Naive thymus-derived CD8-positive, alpha-beta T cell (primary cell): Measurements from ENCODE around the gene ZNF878. TPM values are rescaled to one million over a fixed set of nuclear protein-coding genes. Genes with fewer than 3 reads are reported as not detected.

Source experiments
- ATAC-seq, 2 donors: fragments of 150-1000 bp; cut with Tn5 transposase in 1 of 2; sonication (Bioruptor Pico), chemical (Tn5 transposase) in 1 of 2; 1 replicate in 1 of 2; 2 replicates in 1 of 2; pipeline ENCODE4 v1.10.0; 2021; ENCODE audit warnings: mild to moderate bottlenecking in 2 of 2, moderate library complexity in 2 of 2
- POLR2A ChIA-PET: fragments of 350-600 bp; sonication (Branson Sonifier 250); formaldehyde crosslinking; loops from one replicate; lab custom pipeline; 2021; ENCODE audit warnings: antibody characterized with exemption; lab: Charles Lee
- DNase-seq, 10 donors: peaks; one replicate each; pipeline versions ENCODE4 v3.0.0 to v3.0.0-alpha.2; 2020 to 2022
- H3K27ac Mint-ChIP-seq, 10 donors: one replicate each; pipeline ENCODE4 v1.8.0; 2020 to 2022; ENCODE audit warnings: mild to moderate bottlenecking in 10 of 10, mixed read lengths in 10 of 10, moderate library complexity in 4 of 10, inconsistent platforms in 1 of 10
- H3K27me3 Mint-ChIP-seq, 5 donors: one replicate each; pipeline ENCODE4 v1.8.0; 2021 to 2022; ENCODE audit warnings: mixed read lengths in 5 of 5
- H3K36me3 Mint-ChIP-seq, 3 donors: one replicate each; pipeline ENCODE4 v1.8.0; 2020 to 2022; ENCODE audit warnings: mixed read lengths in 3 of 3, mild to moderate bottlenecking in 2 of 3, inconsistent platforms in 1 of 3
- H3K4me1 Mint-ChIP-seq, 4 donors: one replicate each; pipeline ENCODE4 v1.8.0; 2021 to 2022; ENCODE audit warnings: mixed read lengths in 4 of 4
- H3K4me3 Mint-ChIP-seq, 10 donors: one replicate each; pipeline ENCODE4 v1.8.0; 2020 to 2022; ENCODE audit warnings: mild to moderate bottlenecking in 10 of 10, mixed read lengths in 10 of 10, moderate library complexity in 6 of 10, inconsistent platforms in 1 of 10
- H3K9me3 Mint-ChIP-seq, 9 donors: one replicate each; pipeline ENCODE4 v1.8.0; 2020 to 2022; ENCODE audit warnings: mixed read lengths in 9 of 9, mild to moderate bottlenecking in 3 of 9, inconsistent platforms in 1 of 9, moderate library complexity in 1 of 9
- polyA plus RNA-seq, 3 donors: library from polyadenylated mRNA; unstranded; fragments of 300-500 nt; fragmentation: Illumina TruSeq; gene quantifications; one replicate each; pipeline ENCODE4 v1.2.3, GENCODE V29; 2021
- total RNA-seq, 8 experiments: library from RNA in 2 of 8; stranded (reverse) in 2 of 8; gene quantifications; one replicate each; pipeline ENCODE4 v1.2.3 and lab custom pipeline; 2021 to 2026

Gene ZNF878
- total and polyA plus RNA-seq, 5 experiments from 2014 or later: 0.21 to 0.22 TPM; not detected in 3

DNA sequence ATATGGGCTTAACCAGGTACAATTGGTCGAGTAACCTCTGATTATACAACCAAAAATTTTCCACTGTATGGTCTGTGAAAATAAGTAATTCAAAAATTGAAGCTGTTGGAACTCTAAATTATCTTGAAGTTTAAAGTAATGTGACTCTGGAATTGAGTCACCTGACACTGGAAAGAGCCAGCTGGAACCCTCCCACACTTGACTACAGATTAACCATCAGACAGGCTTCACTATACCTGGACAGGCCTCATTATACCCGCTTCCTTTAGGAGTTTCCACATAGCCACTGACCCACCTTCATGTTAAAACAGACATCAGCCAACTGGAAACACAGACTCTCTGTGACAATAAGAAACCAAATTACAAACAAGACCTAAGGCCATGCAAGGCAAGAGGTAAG, 18.6 kb downstream of the ZNF878 start:
- Mint-ChIP-seq H3K4me3 (peak overlapping the region; percentile 28 to 83 (median 72)), H3K36me3 (peaks cover 2 to 14% (median 4%) of the 10 kb centered on the region in 3 donors), H3K27ac (peak overlapping the region in 8 of 10 donors; percentile 5 to 85 (median 62)), H3K27me3 (peaks cover 0 to 15% (median 0%) of the 10 kb centered on the region in 5 donors), H3K9me3 (peaks cover 0 to 32% (median 2%) of the 10 kb centered on the region in 9 donors), H3K4me1 (peaks cover 0 to 19% (median 10%) of the 10 kb centered on the region in 4 donors)
- DNase-seq (no peak), ATAC-seq (no peak)
- POLR2A ChIA-PET: interaction anchor here (1.0 kb wide), 1 partner anchor 110 kb away, joined by 3 read pairs; no protein-coding TSS in a partner anchor

DNA sequence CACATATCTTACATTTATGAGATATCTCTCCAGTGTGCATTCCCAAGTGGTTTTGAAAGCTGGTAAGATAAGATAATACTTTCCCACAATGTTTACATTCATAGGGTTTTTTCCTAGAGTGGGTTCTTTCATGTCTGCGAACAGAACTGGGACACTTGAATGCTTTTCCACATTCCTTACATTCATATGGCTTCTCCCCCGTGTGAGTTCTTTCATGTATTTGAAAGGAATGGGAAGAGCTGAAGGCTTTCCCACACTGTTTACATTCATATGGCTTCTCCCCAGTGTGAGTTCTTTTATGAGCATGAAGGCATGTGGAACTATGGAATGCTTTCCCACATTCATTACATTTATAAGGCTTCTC, 37.0 kb downstream of the ZNF878 start:
- ATAC-seq (no peak), DNase-seq (no peak)
- H3K27ac Mint-ChIP-seq: no peak overlapping the region
- no peaks in the 10 kb centered on the region for H3K4me1 Mint-ChIP-seq
- H3K9me3 Mint-ChIP-seq: peaks cover 11 to 98% (median 44%) of the 10 kb centered on the region in 9 donors
- no peak overlapping the region for H3K4me3 Mint-ChIP-seq
- POLR2A ChIA-PET: interaction anchor here (1.1 kb wide), 1 partner anchor 19 kb away, joined by 3 read pairs; the partner anchor contains the start of gene ZNF433
- no peaks in the 10 kb centered on the region for H3K27me3 Mint-ChIP-seq
- H3K36me3 Mint-ChIP-seq: peaks cover 49 to 81% (median 66%) of the 10 kb centered on the region in 3 donors

DNA sequence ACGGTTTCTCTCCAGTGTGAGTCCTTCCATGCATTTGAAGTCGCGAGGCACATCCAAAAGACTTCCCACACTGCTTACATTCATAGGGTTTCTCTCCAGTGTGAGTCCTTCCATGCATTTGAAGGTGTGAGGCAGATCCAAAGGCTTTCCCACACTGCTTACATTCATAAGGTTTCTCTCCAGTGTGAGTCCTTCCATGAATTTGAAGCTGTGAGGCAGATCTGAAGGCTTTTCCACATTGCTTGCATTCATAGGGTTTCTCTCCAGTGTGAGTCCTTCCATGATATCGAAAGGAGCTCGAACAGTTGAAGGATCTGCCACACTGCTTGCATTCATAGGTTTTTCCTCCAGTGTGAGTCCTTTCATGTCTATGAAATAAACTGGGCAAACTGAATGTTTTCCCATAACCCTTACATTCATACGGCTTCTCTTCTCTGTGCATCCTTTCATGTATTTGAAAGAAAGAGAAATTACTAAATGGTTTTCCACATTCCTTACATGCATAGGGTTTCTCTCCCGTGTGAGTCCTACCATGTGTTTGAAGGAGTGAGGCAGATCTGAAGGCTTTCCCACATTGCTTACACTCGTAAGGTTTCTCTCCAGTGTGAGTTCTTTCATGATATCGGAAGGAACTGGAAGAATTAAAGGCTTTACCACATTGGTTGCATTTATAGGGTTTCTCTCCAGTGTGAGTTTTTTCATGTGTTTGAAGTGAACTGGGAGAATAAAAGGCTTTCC, 37.6 kb downstream of the ZNF878 start:
- Mint-ChIP-seq H3K36me3 (peaks cover 49 to 81% (median 68%) of the 10 kb centered on the region in 3 donors), H3K9me3 (peaks cover 11 to 98% (median 44%) of the 10 kb centered on the region in 9 donors), H3K27ac (no peak overlapping the region), H3K27me3 (no peaks in the 10 kb centered on the region), H3K4me3 (no peak overlapping the region), H3K4me1 (no peaks in the 10 kb centered on the region)
- ATAC-seq (no peak), DNase-seq (no peak)
- POLR2A ChIA-PET: interaction anchor here (1.1 kb wide), 1 partner anchor 20 kb away, joined by 3 read pairs; the partner anchor contains the start of gene ZNF433

DNA sequence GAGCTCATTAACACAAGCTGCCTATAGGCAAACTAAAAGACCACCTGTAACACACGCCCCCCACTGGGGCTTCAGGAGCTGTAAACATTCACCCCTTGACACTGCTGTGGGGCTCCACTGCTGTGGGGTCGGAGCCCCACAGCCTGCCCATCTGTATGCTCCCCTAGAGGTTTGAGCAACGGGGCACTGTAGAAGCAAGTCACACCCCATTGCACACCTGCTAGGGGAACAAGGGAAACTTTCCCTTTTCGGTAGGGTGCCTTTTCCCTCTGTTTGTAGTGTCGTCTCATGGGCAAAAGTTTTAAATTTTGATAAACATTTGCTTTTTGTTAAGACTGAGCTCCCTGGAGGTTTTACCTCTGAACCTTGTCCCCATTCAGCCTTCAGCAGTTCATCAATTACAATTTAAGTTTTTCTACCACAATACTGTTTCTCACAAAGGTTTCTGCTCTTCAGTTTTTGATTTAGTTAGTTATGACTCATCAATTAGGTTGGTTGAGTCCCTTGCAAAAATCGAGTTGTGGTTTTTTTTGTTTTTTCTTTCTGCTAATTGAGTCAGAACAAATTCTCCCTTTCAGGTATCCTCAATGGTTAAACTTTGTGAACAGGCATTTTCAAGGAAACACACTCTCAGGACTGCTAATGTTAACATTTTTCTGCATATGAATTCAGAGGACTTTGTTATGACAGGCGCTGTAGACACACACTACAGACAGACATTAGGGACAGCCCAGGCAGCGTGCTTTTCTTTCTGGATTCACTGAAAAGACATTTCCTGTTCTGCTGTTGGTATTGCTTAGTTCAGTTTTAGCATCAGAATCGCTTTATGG, 52.4 kb downstream of the ZNF878 start:
- H3K4me1 Mint-ChIP-seq: peaks cover 12 to 31% (median 27%) of the 10 kb centered on the region in 4 donors
- H3K9me3 Mint-ChIP-seq: peaks cover 0 to 4% (median 0%) of the 10 kb centered on the region in 9 donors
- no peaks in the 10 kb centered on the region for H3K27me3 Mint-ChIP-seq
- ATAC-seq (no peak), DNase-seq (no peak)
- H3K27ac Mint-ChIP-seq: peak overlapping the region in 5 of 10 donors; percentile 22 to 84 (median 36)
- POLR2A ChIA-PET: no interaction called here
- no peak overlapping the region for H3K4me3 Mint-ChIP-seq
- peaks cover 0 to 49% (median 33%) of the 10 kb centered on the region in 3 donors for H3K36me3 Mint-ChIP-seq

DNA sequence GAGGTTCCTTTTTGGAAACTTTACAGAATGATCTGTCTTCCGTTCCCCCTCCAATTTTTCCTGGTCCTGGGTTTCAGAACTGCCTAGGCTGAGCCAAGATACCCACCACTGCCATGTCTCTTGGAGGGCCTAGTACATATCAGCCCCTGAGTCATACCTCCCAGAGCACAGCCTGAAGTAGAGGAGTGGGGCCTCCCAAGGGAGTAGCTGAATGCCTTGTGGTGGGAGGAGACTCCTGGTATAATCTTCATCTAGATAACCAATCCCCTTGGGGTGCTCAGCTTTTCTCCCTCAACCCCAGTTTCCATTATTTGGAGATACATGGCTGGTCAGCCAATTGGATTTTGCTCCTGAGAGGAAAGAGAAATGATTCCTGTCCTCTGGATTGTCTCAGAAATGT, 57.6 kb downstream of the ZNF878 start:
- POLR2A ChIA-PET: no interaction called here
- no peak overlapping the region for H3K4me3 Mint-ChIP-seq
- no peak for DNase-seq
- ATAC-seq: no peak
- H3K9me3 Mint-ChIP-seq: peaks cover 0 to 4% (median 0%) of the 10 kb centered on the region in 9 donors
- H3K27ac Mint-ChIP-seq: peak overlapping the region in 1 of 10 donors; percentile 62
- H3K4me1 Mint-ChIP-seq: peaks cover 22 to 60% (median 54%) of the 10 kb centered on the region in 4 donors
- H3K36me3 Mint-ChIP-seq: peaks cover 0 to 27% (median 18%) of the 10 kb centered on the region in 3 donors
- no peaks in the 10 kb centered on the region for H3K27me3 Mint-ChIP-seq

Other genes starting within 250 kb of the ZNF878 start
- 10 to 100 TPM; 21.8 to 24.0 TPM for gene ZNF440, start 238.7 kb downstream of the ZNF878 start, total RNA-seq
- gene ZNF440, start 238.7 kb downstream of the ZNF878 start, polyA plus RNA-seq: 1 to 10 TPM; 1.5 to 3.9 (median 3.2) TPM
- 10 to 100 TPM; 32.3 to 35.3 TPM for gene ZNF439, start 204.2 kb downstream of the ZNF878 start, total RNA-seq
- 1 to 10 TPM; 2.4 to 5.2 (median 3.9) TPM for gene ZNF439, start 204.2 kb downstream of the ZNF878 start, polyA plus RNA-seq
- gene ZNF69, start 165.2 kb downstream of the ZNF878 start, total RNA-seq: 10 to 100 TPM; 17.3 to 19.6 TPM
- 10 to 100 TPM in 1 of 3 donors, 1 to 10 TPM in 2; 4.6 to 10.5 (median 5.0) TPM for gene ZNF69, start 165.2 kb downstream of the ZNF878 start, polyA plus RNA-seq
- gene ZNF700, start 127.9 kb downstream of the ZNF878 start, total RNA-seq: 10 to 100 TPM; 22.4 to 24.0 TPM
- gene ZNF700, start 127.9 kb downstream of the ZNF878 start, polyA plus RNA-seq: 1 to 10 TPM; 1.1 to 2.9 (median 1.2) TPM
- gene ZNF763, start 87.9 kb downstream of the ZNF878 start, total RNA-seq: 10 to 100 TPM; 11.3 to 15.7 TPM
- 1 to 10 TPM; 1.9 to 3.9 (median 2.6) TPM for gene ZNF763, start 87.9 kb downstream of the ZNF878 start, polyA plus RNA-seq
- 1 to 10 TPM; 3.5 to 4.4 TPM for gene ZNF433, start 17.3 kb downstream of the ZNF878 start, total RNA-seq
- gene ZNF433, start 17.3 kb downstream of the ZNF878 start, polyA plus RNA-seq: 1 to 10 TPM; 2.3 to 7.5 (median 3.0) TPM
- gene ZNF844, start 11.8 kb upstream of the ZNF878 start, total RNA-seq: 10 to 100 TPM; 34.8 to 37.8 TPM
- 1 to 10 TPM; 3.6 to 4.1 (median 4.0) TPM for gene ZNF844, start 11.8 kb upstream of the ZNF878 start, polyA plus RNA-seq
- gene ZNF20, start 87.4 kb upstream of the ZNF878 start, total RNA-seq: 1 to 10 TPM; 7.4 to 8.2 TPM
- gene ZNF20, start 87.4 kb upstream of the ZNF878 start, polyA plus RNA-seq: 1 to 10 TPM in 2 of 3 donors, under 1 TPM in 1; 0.88 to 2.7 (median 1.9) TPM
- gene ZNF625, start 103.8 kb upstream of the ZNF878 start, total RNA-seq: 1 to 10 TPM; 4.4 to 5.5 TPM
- gene ZNF625, start 103.8 kb upstream of the ZNF878 start, polyA plus RNA-seq: under 1 TPM; 0.52 to 0.82 (median 0.77) TPM
- 10 to 100 TPM; 29.1 to 32.4 TPM for gene ZNF136, start 110.1 kb upstream of the ZNF878 start, total RNA-seq
- 10 to 100 TPM; 17.8 to 22.6 (median 19.9) TPM for gene ZNF136, start 110.1 kb upstream of the ZNF878 start, polyA plus RNA-seq
- 10 to 100 TPM; 71.2 to 73.8 TPM for gene ZNF44, start 241.9 kb upstream of the ZNF878 start, total RNA-seq
- 10 to 100 TPM; 15.4 to 23.4 (median 20.9) TPM for gene ZNF44, start 241.9 kb upstream of the ZNF878 start, polyA plus RNA-seq